ENCODE results near the gene RAB27A. TPM values are rescaled to one million over a fixed set of nuclear protein-coding genes. Genes with fewer than 3 reads are reported as not detected.

Gene RAB27A
- total and polyA plus RNA-seq, 2 of the 8 experiments (the other 6 are each of a cell fraction or from before 2014, with no cell fraction given), result 2.3 to 6.5 TPM

- peak; percentile 75; the same call in 1 of the 2 replicates for TF ChIP-seq RBBP5 (IDR thresholded peaks at IDR 0.05; ENCODE audit: borderline replicate concordance, low read depth, low read length)
- peak; percentile 42 for TF ChIP-seq KDM4A (IDR thresholded peaks at IDR 0.05; ENCODE audit: low read depth, low read length, severe bottlenecking)
- no peak for TF ChIP-seq SIRT6 (IDR thresholded peaks at IDR 0.05; ENCODE audit: low read length)
- TF ChIP-seq CTCF (IDR thresholded peaks at IDR 0.05; ENCODE audit: control extremely low read depth in 1 of 3, insufficient read depth in 1 of 3, low read depth in 1 of 3, low read length in 3 of 3), result no peak
- no peak for TF ChIP-seq CHD7 (IDR thresholded peaks at IDR 0.05; ENCODE audit: insufficient replicate concordance, low read length)
- no peak for TF ChIP-seq SIX5 (IDR thresholded peaks at IDR 0.05; ENCODE audit: low read depth, low read length)
- peak; percentile 79 for TF ChIP-seq TAF1 (IDR thresholded peaks at IDR 0.05; ENCODE audit: low read depth, low read length)
These were observed 29.2 kb upstream of the RAB27A start, which contains the start of the genes PIGB and PIGBOS1 (continued) for GRCh38 chr15:55318588-55319494.
